H1 (cell line): Measurements from ENCODE around the gene NCBP2. TPM values are rescaled to one million over a fixed set of nuclear protein-coding genes. Genes with fewer than 3 reads are reported as not detected.

Experiments used
- CTCF ChIA-PET: fragments of 300-600 bp; sonication (Branson Sonifier 250); formaldehyde crosslinking; loops from one replicate; lab custom pipeline; 2021; ENCODE audit not compliant: partially characterized antibody; lab: Charles Lee
- POLR2A ChIA-PET: fragments of 300-600 bp; sonication (Branson Sonifier 250); formaldehyde crosslinking; loops from one replicate; lab custom pipeline; 2021; ENCODE audit warnings: inconsistent platforms; ENCODE audit not compliant: partially characterized antibody; lab: Charles Lee
- DNase-seq, 2 experiments: peaks; one replicate each; pipeline versions ENCODE4 v3.0.0 to v3.0.0-alpha.2; 2010 to 2022; ENCODE audit warnings: low spot score in 2 of 2, low read depth in 1 of 2, mixed read lengths in 1 of 2
- FAIRE-seq: peaks from 2 replicates; lab custom pipeline; 2011; peaks lifted over from hg19 to GRCh38; lab: Jason Lieb, UNC
- H2AFZ ChIP-seq: 2 replicates; pipeline ENCODE4 v1.8.1; 2012; ENCODE audit warnings: low read length, inconsistent platforms
- H2AK5ac ChIP-seq: 2 replicates; pipeline ENCODE4 v1.6.1; 2013; ENCODE audit warnings: low read depth, low read length
- H2BK120ac ChIP-seq: replicated peaks from 2 replicates; pipeline ENCODE3; 2013; ENCODE audit warnings: low read depth, low read length, inconsistent platforms
- H2BK12ac ChIP-seq: 2 replicates; pipeline ENCODE4 v1.6.1; 2013; ENCODE audit warnings: low read depth, low read length
- H2BK15ac ChIP-seq: 2 replicates; pipeline ENCODE4 v1.6.1; 2013; ENCODE audit warnings: low read length
- H2BK20ac ChIP-seq: 2 replicates; pipeline ENCODE4 v1.6.1; 2013; ENCODE audit warnings: low read length
- H2BK5ac ChIP-seq: 2 replicates; pipeline ENCODE4 v1.6.1; 2013; ENCODE audit warnings: low read depth, low read length
- H3K14ac ChIP-seq: 2 replicates; pipeline ENCODE4 v1.6.1; 2013; ENCODE audit warnings: inconsistent platforms; ENCODE audit not compliant: insufficient read length
- H3K18ac ChIP-seq: 2 replicates; pipeline ENCODE4 v1.6.1; 2013; ENCODE audit warnings: low read length; ENCODE audit errors: extremely low read depth
- H3K23ac ChIP-seq: 2 replicates; pipeline ENCODE4 v1.6.1; 2013; ENCODE audit warnings: inconsistent platforms; ENCODE audit not compliant: insufficient read length
- H3K23me2 ChIP-seq: 2 replicates; pipeline ENCODE4 v1.6.1; 2013; ENCODE audit warnings: low read depth, low read length
- H3K27ac ChIP-seq: 2 replicates; pipeline ENCODE4 v1.6.1; 2011; ENCODE audit warnings: low read depth, low read length, inconsistent platforms
- H3K27me3 ChIP-seq, 4 experiments: replicated peaks in 1 of 4; 1 replicate in 1 of 4; 2 replicates in 3 of 4; pipeline versions ENCODE4 v1.6.1 to v1.8.1; 2011 to 2013; ENCODE audit warnings: low read length in 3 of 4, mild to moderate bottlenecking in 3 of 4, inconsistent platforms in 2 of 4, mixed read lengths in 2 of 4, moderate library complexity in 1 of 4; ENCODE audit not compliant: control insufficient read depth in 3 of 4, insufficient read depth in 3 of 4; ENCODE audit errors: extremely low read depth in 1 of 4
- H3K36me3 ChIP-seq, 4 experiments: 2 replicates each; pipeline versions ENCODE4 v1.6.1 to v1.8.1; 2011 to 2013; ENCODE audit warnings: mild to moderate bottlenecking in 4 of 4, low read length in 3 of 4, moderate library complexity in 2 of 4, control low read depth in 1 of 4, inconsistent platforms in 1 of 4; ENCODE audit not compliant: insufficient read depth in 4 of 4, control insufficient read depth in 2 of 4
- H3K4ac ChIP-seq: replicated peaks from 2 replicates; pipeline ENCODE3; 2013; ENCODE audit warnings: low read length, low read depth, mixed read lengths, inconsistent platforms; ENCODE audit not compliant: insufficient read length
- H3K4me1 ChIP-seq, 4 experiments: replicated peaks in 1 of 4; 1 replicate in 1 of 4; 2 replicates in 3 of 4; pipeline versions ENCODE4 v1.6.1 to v1.8.1; 2011 to 2013; ENCODE audit warnings: low read length in 3 of 4, inconsistent platforms in 2 of 4, mixed read lengths in 1 of 4; ENCODE audit not compliant: insufficient read depth in 4 of 4, control insufficient read depth in 3 of 4
- H3K4me2 ChIP-seq, 2 experiments: 2 replicates each; pipeline versions ENCODE4 v1.6.1 to v1.8.1; 2011 to 2013; ENCODE audit warnings: low read depth in 2 of 2, low read length in 2 of 2, control low read depth in 1 of 2, inconsistent platforms in 1 of 2, mild to moderate bottlenecking in 1 of 2; ENCODE audit not compliant: insufficient read depth in 1 of 2
- H3K4me3 ChIP-seq, 4 experiments: fragments of 200-600, 300-600 bp in 1 of 4; sonication (generic), shearing (Covaris generic), sonication (Bioruptor Twin) in 1 of 4; 2 replicates each; pipeline versions ENCODE4 v1.5.1 to v1.8.1; 2011 to 2016; ENCODE audit warnings: low read length in 4 of 4, low read depth in 3 of 4, control low read depth in 2 of 4, inconsistent platforms in 2 of 4, mild to moderate bottlenecking in 2 of 4, mixed read lengths in 1 of 4, moderate library complexity in 1 of 4; ENCODE audit not compliant: insufficient read depth in 2 of 4; ENCODE audit errors: extremely low read depth in 1 of 4
- H3K56ac ChIP-seq: replicated peaks from 2 replicates; pipeline ENCODE3; 2013; ENCODE audit warnings: low read depth, mild to moderate bottlenecking, mixed read lengths, low read length, inconsistent platforms; ENCODE audit not compliant: insufficient read length
- H3K79me1 ChIP-seq: 2 replicates; pipeline ENCODE4 v1.6.1; 2013; ENCODE audit warnings: low read depth, low read length, control low read depth
- H3K79me2 ChIP-seq, 2 experiments: 2 replicates each; pipeline versions ENCODE4 v1.6.1 to v1.8.1; 2012 to 2013; ENCODE audit warnings: low read length in 2 of 2, mild to moderate bottlenecking in 2 of 2, inconsistent platforms in 1 of 2; ENCODE audit not compliant: insufficient read depth in 2 of 2, control insufficient read depth in 1 of 2
- H3K9ac ChIP-seq, 4 experiments: replicated peaks in 1 of 4; 1 replicate in 1 of 4; 2 replicates in 3 of 4; pipeline versions ENCODE4 v1.6.1 to v1.8.1; 2011 to 2013; ENCODE audit warnings: low read depth in 3 of 4, low read length in 3 of 4, control low read depth in 2 of 4, mild to moderate bottlenecking in 2 of 4, moderate library complexity in 2 of 4, inconsistent platforms in 1 of 4; ENCODE audit errors: extremely low read depth in 1 of 4
- H3K9me3 ChIP-seq, 2 experiments: 2 replicates each; pipeline versions ENCODE4 v1.6.1 to v1.8.1; 2012 to 2013; ENCODE audit warnings: mild to moderate bottlenecking in 2 of 2, moderate library complexity in 2 of 2, control low read depth in 1 of 2, inconsistent platforms in 1 of 2, low read depth in 1 of 2, low read length in 1 of 2, mixed read lengths in 1 of 2; ENCODE audit not compliant: insufficient read depth in 2 of 2
- H4K20me1 ChIP-seq, 2 experiments: replicated peaks in 1 of 2; 2 replicates each; pipeline versions ENCODE3 to v1.8.1; 2011 to 2013; ENCODE audit warnings: inconsistent platforms in 2 of 2, low read length in 2 of 2, mild to moderate bottlenecking in 1 of 2; ENCODE audit not compliant: insufficient read depth in 2 of 2, control insufficient read depth in 1 of 2
- H4K5ac ChIP-seq: 2 replicates; pipeline ENCODE4 v1.6.1; 2013; ENCODE audit warnings: low read length, low read depth, mixed read lengths, inconsistent platforms; ENCODE audit not compliant: insufficient read length
- H4K8ac ChIP-seq: 2 replicates; pipeline ENCODE4 v1.8.0; 2013; ENCODE audit warnings: mild to moderate bottlenecking, moderate library complexity, low read length, inconsistent platforms; ENCODE audit not compliant: insufficient read depth; ENCODE audit errors: extremely low read depth
- H4K91ac ChIP-seq: replicated peaks from 2 replicates; pipeline ENCODE3; 2013; ENCODE audit warnings: low read length, mixed read lengths, inconsistent platforms; ENCODE audit not compliant: insufficient read length
- CBX5 ChIP-seq: fragments of 300-800, 300-1000 bp; sonication (generic); IDR thresholded peaks from 2 replicates; pipeline ENCODE4 v1.7.1; 2016; ENCODE audit warnings: antibody characterized with exemption, low read length, low read depth
- CEBPB ChIP-seq: IDR thresholded peaks from 2 replicates; pipeline ENCODE4 v1.6.1; 2012; ENCODE audit warnings: low read depth, low read length
- CTCF ChIP-seq, 3 experiments: IDR thresholded peaks; 1 replicate in 2 of 3; 2 replicates in 1 of 3; pipeline versions ENCODE4 v1.5.1 to v1.6.1; 2011; ENCODE audit warnings: low read length in 3 of 3, mild to moderate bottlenecking in 3 of 3, inconsistent platforms in 2 of 3, low read depth in 1 of 3, moderate library complexity in 1 of 3; ENCODE audit not compliant: insufficient read depth in 1 of 3; ENCODE audit errors: control extremely low read depth in 1 of 3
- E2F6 ChIP-seq: IDR thresholded peaks from 2 replicates; pipeline ENCODE4 v1.6.1; 2012; ENCODE audit warnings: inconsistent platforms
- EZH2 ChIP-seq: fragments of 200-600 bp; sonication (generic); IDR thresholded peaks from 2 replicates; pipeline ENCODE4 v1.7.1; 2012; ENCODE audit warnings: low read depth, mild to moderate bottlenecking, moderate library complexity, low read length, inconsistent platforms; ENCODE audit not compliant: severe bottlenecking
- GABPA ChIP-seq: IDR thresholded peaks from 2 replicates; pipeline ENCODE4 v1.6.1; 2011; ENCODE audit warnings: mild to moderate bottlenecking, low read length, moderate library complexity, borderline replicate concordance; ENCODE audit not compliant: insufficient read depth
- KDM4A ChIP-seq: IDR thresholded peaks from one replicate; pipeline ENCODE4 v1.7.1; 2012; ENCODE audit warnings: low read depth, mild to moderate bottlenecking, moderate library complexity, low read length, inconsistent platforms; ENCODE audit not compliant: severe bottlenecking
- SIRT6 ChIP-seq: IDR thresholded peaks from one replicate; pipeline ENCODE4 v1.7.1; 2012; ENCODE audit warnings: low read length, inconsistent platforms
- WGBS, 2 experiments: shearing (Covaris generic) in 1 of 2; methylation state at CpG; one replicate each; pipeline versions ENCODE4 v1.1.6 to v1.1.7; 2013 to 2015; ENCODE audit warnings: low lambda C conversion rate in 2 of 2, mixed read lengths in 2 of 2, inconsistent platforms in 1 of 2, low coverage in 1 of 2, missing lambda C conversion rate in 1 of 2; ENCODE audit not compliant: insufficient replicate concordance in 2 of 2, insufficient coverage in 1 of 2, insufficient read length in 1 of 2; ENCODE audit errors: extremely low coverage in 1 of 2, missing lambda C conversion rate in 1 of 2; 5-methylcytosine and 5-hydroxymethylcytosine counted together
- polyA plus RNA-seq, 7 experiments: library from polyadenylated mRNA; depleted of rRNA in 3 of 7; stranded (reverse) in 5 of 7; unstranded in 2 of 7; fragments of >200 nt in 5 of 7; fragments of 200-250 nt in 2 of 7; gene quantifications; 1 replicate in 5 of 7; 2 replicates in 1 of 7; 4 replicates in 1 of 7; pipeline versions ENCODE4 v1.2.1 to v1.2.3, GENCODE V29; 2011 to 2013; ENCODE audit warnings: missing spikeins in 2 of 7, mixed read lengths in 2 of 7
- total RNA-seq: library from RNA; stranded (reverse); fragmentation: NEBNext Ultra II Directional; extraction: Animal tissue kit (Norgen Biotek cat#: 25700); gene quantifications from 2 replicates; pipeline ENCODE4 v1.2.1, GENCODE V29; 2021

NCBP2 gene
- total and polyA plus RNA-seq, 2 of the 8 experiments (the other 6 are each of a cell fraction or from before 2014, with no cell fraction given): 34.1 to 100 TPM

- no peak within 1 kb of the TSS for H2BK5ac ChIP-seq
- H3K18ac ChIP-seq: no peak within 1 kb of the TSS
- H3K9me3 ChIP-seq: no peaks in the 10 kb centered on the region
- no peaks in the 10 kb centered on the region for H4K20me1 ChIP-seq
- peak within 1 kb of the TSS; percentile 70 to 88 for H3K4me2 ChIP-seq
- H3K27me3 ChIP-seq: peaks cover 52 to 66% (median 63%) of the 10 kb centered on the region in 4 experiments
- H2BK15ac ChIP-seq: no peak within 1 kb of the TSS
- H2BK20ac ChIP-seq: no peak within 1 kb of the TSS
- peak within 1 kb of the TSS; percentile 26 to 74 (median 31) for H3K4me3 ChIP-seq
- H2BK12ac ChIP-seq: no peak within 1 kb of the TSS; the same call in 1 of the 2 replicates
- no peak within 1 kb of the TSS for H2BK120ac ChIP-seq
- no peak within 1 kb of the TSS for H4K5ac ChIP-seq
- DNase-seq (peak in 1 of 2 experiments; percentile 71), FAIRE-seq (no peak)
- peak within 1 kb of the TSS; percentile 85 for H4K8ac ChIP-seq
- H3K9ac ChIP-seq: no peak within 1 kb of the TSS
- H3K79me2 ChIP-seq: no peaks in the 10 kb centered on the region
- peaks cover 10% of the 10 kb centered on the region; the same call in 1 of the 2 replicates for H3K23me2 ChIP-seq
- peaks cover 0 to 8% (median 0%) of the 10 kb centered on the region in 4 experiments; a peak in 1 of 8 replicates for H3K36me3 ChIP-seq
- WGBS, 2 experiments: 24% methylated on average over 8 of the region's 98 CpGs; no CpG with 5 or more reads in 1 of the 2 experiments
- peaks cover 0 to 24% (median 10%) of the 10 kb centered on the region in 4 experiments; a peak in 5 of 7 replicates for H3K4me1 ChIP-seq
- H4K91ac ChIP-seq: no peak within 1 kb of the TSS
- H3K14ac ChIP-seq: no peak within 1 kb of the TSS
- H3K4ac ChIP-seq: no peak within 1 kb of the TSS
- H3K27ac ChIP-seq: no peak within 1 kb of the TSS
- no peak within 1 kb of the TSS for H3K23ac ChIP-seq
- no peak within 1 kb of the TSS; the same call in 1 of the 2 replicates for H2AFZ ChIP-seq
- ChIA-PET POLR2A (no interaction called here), CTCF (no interaction called here)
- no peak within 1 kb of the TSS for H3K56ac ChIP-seq
- H2AK5ac ChIP-seq: no peak within 1 kb of the TSS
- no peaks in the 10 kb centered on the region for H3K79me1 ChIP-seq
- TF ChIP-seq CEBPB: no peak
- no peak for TF ChIP-seq SIRT6
- TF ChIP-seq EZH2: peak; percentile 67
- TF ChIP-seq GABPA: peak; percentile 28; the same call in 1 of the 2 replicates
- TF ChIP-seq KDM4A: peak; percentile 81
- TF ChIP-seq CTCF (IDR thresholded peaks at IDR 0.05; ENCODE audit: control extremely low read depth in 1 of 3, insufficient read depth in 1 of 3, low read depth in 1 of 3, low read length in 3 of 3): no peak
- TF ChIP-seq CBX5: no peak
- TF ChIP-seq E2F6: peak; percentile 9; the same call in 1 of the 2 replicates
Measured at GRCh38 chr3:196968233-196969133, 26.2 kb upstream of the NCBP2 start, which contains the start of gene PIGZ. Gene PIGZ, minus strand, starts transcription at chr3:196968833. Its CDS starts 16,802 bp downstream, at chr3:196952031.
